OCI-LY7 (cell line): ENCODE measurements around the gene LRRC7. TPM values are rescaled to one million over a fixed set of nuclear protein-coding genes. Genes with fewer than 3 reads are reported as not detected.

ENCODE experiments used
- BruUV-seq: library from RNA; stranded (reverse); fragments of 400-500 nt; replicated peaks from 2 replicates; lab custom pipeline; 2021; lab: Mats Ljungman, UMichigan
- CTCF ChIA-PET: fragments of 300-600 bp; sonication (Branson Sonifier 250); formaldehyde crosslinking; loops from one replicate; lab custom pipeline; 2022; ENCODE audit warnings: antibody characterized with exemption; ENCODE audit not compliant: unreplicated experiment; lab: Charles Lee
- POLR2A ChIA-PET: fragments of 300-600 bp; sonication (Branson Sonifier 250); formaldehyde crosslinking; loops from one replicate; lab custom pipeline; 2022; ENCODE audit warnings: antibody characterized with exemption; lab: Charles Lee
- DNase-seq: peaks from one replicate; pipeline ENCODE4 v3.0.0-alpha.2; 2015; ENCODE audit warnings: low spot score
- H2AFZ ChIP-seq: fragments of 200-600 bp; sonication (generic), shearing (Covaris generic); 2 replicates; pipeline ENCODE4 v1.6.1; 2014; ENCODE audit warnings: mild to moderate bottlenecking, antibody characterized with exemption, low read length, moderate library complexity
- H3K27ac ChIP-seq: fragments of 200-600 bp; sonication (generic); 2 replicates; pipeline ENCODE4 v1.5.1; 2014; ENCODE audit warnings: mixed run types, low read depth, mild to moderate bottlenecking, moderate library complexity, low read length, inconsistent platforms; ENCODE audit not compliant: poor library complexity, severe bottlenecking
- H3K36me3 ChIP-seq: fragments of 200-600 bp; sonication (generic); 2 replicates; pipeline ENCODE4 v1.6.1; 2014; ENCODE audit warnings: mild to moderate bottlenecking, antibody characterized with exemption, low read length, moderate library complexity, mixed read lengths; ENCODE audit not compliant: insufficient read depth
- H3K4me1 ChIP-seq: fragments of 200-600 bp; sonication (generic); 2 replicates; pipeline ENCODE4 v1.5.1; 2014; ENCODE audit warnings: mild to moderate bottlenecking, low read length; ENCODE audit not compliant: insufficient read depth, poor library complexity, severe bottlenecking
- H3K4me2 ChIP-seq: fragments of 200-600 bp; sonication (generic); 2 replicates; pipeline ENCODE4 v1.6.1; 2014; ENCODE audit warnings: mild to moderate bottlenecking, low read length
- H3K4me3 ChIP-seq: fragments of 200-600 bp; sonication (generic); 2 replicates; pipeline ENCODE4 v1.5.1; 2014; ENCODE audit warnings: mild to moderate bottlenecking, low read depth, low read length; ENCODE audit not compliant: poor library complexity, severe bottlenecking
- H3K79me2 ChIP-seq: fragments of 200-600 bp; sonication (generic); 2 replicates; pipeline ENCODE4 v1.6.1; 2016; ENCODE audit warnings: low read depth, mild to moderate bottlenecking, low read length, moderate library complexity, mixed read lengths; ENCODE audit not compliant: insufficient read depth
- H3K9me2 ChIP-seq: fragments of 200-600 bp; sonication (generic); 2 replicates; pipeline ENCODE4 v1.6.1; 2016; ENCODE audit warnings: mild to moderate bottlenecking, low read length, mixed read lengths; ENCODE audit not compliant: insufficient read depth
- H3K9me3 ChIP-seq: fragments of 200-600 bp; sonication (generic); 2 replicates; pipeline ENCODE4 v1.6.1; 2014; ENCODE audit warnings: mild to moderate bottlenecking, mixed run types, low read length, mixed read lengths
- H4K20me1 ChIP-seq: fragments of 200-600 bp; sonication (generic); 2 replicates; pipeline ENCODE4 v1.6.1; 2014; ENCODE audit warnings: mild to moderate bottlenecking, antibody characterized with exemption, low read length, moderate library complexity, mixed read lengths; ENCODE audit not compliant: insufficient read depth
- EZH2phosphoT487 ChIP-seq: fragments of 200-600 bp; sonication (generic); IDR thresholded peaks from 2 replicates; pipeline ENCODE4 v1.6.1; 2018; ENCODE audit warnings: low read depth, borderline replicate concordance, mild to moderate bottlenecking, mixed run types, antibody characterized with exemption, low read length, moderate library complexity, mixed read lengths
- intact Hi-C: fragments of 100-400 bp; cut with micrococcal nuclease; formaldehyde crosslinking; loops from one replicate; pipeline ENCODE4 v1.10.0; 2022; ENCODE audit not compliant: unreplicated experiment
- total RNA-seq, 2 experiments: library from RNA; depleted of rRNA in 1 of 2; stranded (reverse); fragments of >200 nt in 1 of 2; shearing (Covaris generic) in 1 of 2; gene quantifications; 2 replicates each; pipeline ENCODE4 v1.2.3, GENCODE V29; 2014 to 2022
- TF ChIP-seq, protein P1 (sequence below): fragments of 200-600 bp; sonication (generic); conservative IDR thresholded peaks from 2 replicates; pipeline ENCODE4 v1.5.1; 2014; ENCODE audit warnings: mild to moderate bottlenecking, antibody characterized with exemption, low read length, moderate library complexity, mixed read lengths

Gene LRRC7
- total RNA-seq, 2 experiments from 2014 or later: not detected

- Histone ChIP-seq H2AFZ (no peak overlapping the region), H3K9me3 (no peaks in the 10 kb centered on the region), H3K4me3 (no peak overlapping the region), H3K79me2 (no peaks in the 10 kb centered on the region), H3K4me1 (no peaks in the 10 kb centered on the region), H3K4me2 (no peak overlapping the region), H3K36me3 (no peaks in the 10 kb centered on the region), H3K27ac (no peak overlapping the region), H3K9me2 (no peaks in the 10 kb centered on the region), H4K20me1 (no peaks in the 10 kb centered on the region)
- TF ChIP-seq, protein P1, sequence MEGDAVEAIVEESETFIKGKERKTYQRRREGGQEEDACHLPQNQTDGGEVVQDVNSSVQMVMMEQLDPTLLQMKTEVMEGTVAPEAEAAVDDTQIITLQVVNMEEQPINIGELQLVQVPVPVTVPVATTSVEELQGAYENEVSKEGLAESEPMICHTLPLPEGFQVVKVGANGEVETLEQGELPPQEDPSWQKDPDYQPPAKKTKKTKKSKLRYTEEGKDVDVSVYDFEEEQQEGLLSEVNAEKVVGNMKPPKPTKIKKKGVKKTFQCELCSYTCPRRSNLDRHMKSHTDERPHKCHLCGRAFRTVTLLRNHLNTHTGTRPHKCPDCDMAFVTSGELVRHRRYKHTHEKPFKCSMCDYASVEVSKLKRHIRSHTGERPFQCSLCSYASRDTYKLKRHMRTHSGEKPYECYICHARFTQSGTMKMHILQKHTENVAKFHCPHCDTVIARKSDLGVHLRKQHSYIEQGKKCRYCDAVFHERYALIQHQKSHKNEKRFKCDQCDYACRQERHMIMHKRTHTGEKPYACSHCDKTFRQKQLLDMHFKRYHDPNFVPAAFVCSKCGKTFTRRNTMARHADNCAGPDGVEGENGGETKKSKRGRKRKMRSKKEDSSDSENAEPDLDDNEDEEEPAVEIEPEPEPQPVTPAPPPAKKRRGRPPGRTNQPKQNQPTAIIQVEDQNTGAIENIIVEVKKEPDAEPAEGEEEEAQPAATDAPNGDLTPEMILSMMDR: no peak
- no peak for TF ChIP-seq EZH2phosphoT487
- ChIA-PET POLR2A (no interaction called here), CTCF (no interaction called here)
- DNase-seq: no peak
- BruUV-seq: no TSS peak
- intact Hi-C loops: no loop called here
Measured at GRCh38 chr1:69568421-69569174, 876 bp downstream of the LRRC7 start.

DNA sequence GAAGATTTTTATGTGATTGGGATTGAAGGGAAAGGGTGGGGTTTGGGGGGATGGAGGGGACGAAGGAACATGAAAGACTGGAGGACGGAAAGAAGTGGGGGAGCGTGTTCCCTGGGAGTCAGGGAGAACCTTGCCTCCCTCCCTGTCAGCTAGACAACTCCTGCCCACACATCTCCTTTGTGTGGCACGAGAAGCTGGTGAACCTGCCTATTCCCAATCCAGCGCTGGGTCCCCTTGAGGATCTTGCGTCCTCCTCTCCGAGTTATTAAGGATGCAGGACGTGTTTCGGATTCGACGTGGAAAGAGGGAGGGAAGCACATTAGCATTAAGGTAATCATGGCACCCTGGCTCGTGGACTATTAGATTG is 1.4 kb downstream of the LRRC7 start:
- DNase-seq: no peak
- intact Hi-C loops: no loop called here
- H3K4me3 ChIP-seq: no peak overlapping the region

More for the DNA sequence above, 1.4 kb downstream of the LRRC7 start:
- Histone ChIP-seq H3K36me3 (no peaks in the 10 kb centered on the region), H3K9me2 (no peaks in the 10 kb centered on the region), H3K4me2 (no peak overlapping the region), H4K20me1 (no peaks in the 10 kb centered on the region), H3K9me3 (no peaks in the 10 kb centered on the region), H2AFZ (no peak overlapping the region), H3K27ac (no peak overlapping the region), H3K4me1 (no peaks in the 10 kb centered on the region), H3K79me2 (no peaks in the 10 kb centered on the region)
- ChIA-PET POLR2A (interaction anchor here (0.6 kb wide), 1 partner anchor 27 kb away, joined by 3 read pairs; no protein-coding TSS in a partner anchor), CTCF (no interaction called here)
- no TSS peak for BruUV-seq
- TF ChIP-seq, protein P1: no peak
- no peak for TF ChIP-seq EZH2phosphoT487
